A549 (cell line): Measurements from ENCODE around the gene FRY. TPM values are rescaled to one million over a fixed set of nuclear protein-coding genes. Genes with fewer than 3 reads are reported as not detected.

Experiments
- ATAC-seq, 2 experiments: fragments of 200-7000 bp in 1 of 2; fragments of >200 bp in 1 of 2; cut with Nextera tagmentation in 1 of 2; cut with Tn5 transposase in 1 of 2; 3 replicates each; pipeline versions ENCODE4 v1.8.0 to v1.9.1; 2018 to 2020; ENCODE audit warnings: mild to moderate bottlenecking in 1 of 2, moderate library complexity in 1 of 2
- CTCF ChIA-PET: fragments of 300-600 bp; sonication (Branson Sonifier 250); formaldehyde crosslinking; extraction: SDS; loops from one replicate; lab custom pipeline; 2021; ENCODE audit warnings: antibody characterized with exemption, inconsistent platforms; lab: Yijun Ruan, JAX
- POLR2A ChIA-PET: fragments of 350-600 bp; formaldehyde crosslinking; extraction: SDS; loops from one replicate; lab custom pipeline; 2021; ENCODE audit warnings: antibody characterized with exemption, inconsistent platforms; lab: Yijun Ruan, JAX
- DNase-seq, 2 experiments: peaks; one replicate each; pipeline versions ENCODE4 v3.0.0 to v3.0.0-alpha.2; 2011 to 2016; ENCODE audit warnings: low read depth in 1 of 2, low spot score in 1 of 2
- FAIRE-seq: peaks from 2 replicates; lab custom pipeline; 2011; peaks lifted over from hg19 to GRCh38; lab: Jason Lieb, UNC
- H3K27ac ChIP-seq, 2 experiments: fragments of >200 bp; sonication (Bioruptor Twin); formaldehyde crosslinking; 3 replicates each; pipeline ENCODE4 v1.5.1; 2016 to 2017
- H3K4me1 ChIP-seq: fragments of >200 bp; sonication (Bioruptor Twin); formaldehyde crosslinking; 3 replicates; pipeline ENCODE4 v1.6.1; 2016
- H3K4me2 ChIP-seq: fragments of >200 bp; sonication (Bioruptor Twin); formaldehyde crosslinking; 3 replicates; pipeline ENCODE4 v1.6.1; 2016
- H3K4me3 ChIP-seq: fragments of >200 bp; sonication (Bioruptor Twin); formaldehyde crosslinking; 3 replicates; pipeline ENCODE4 v1.5.1; 2016
- H3K9me3 ChIP-seq: fragments of >200 bp; sonication (Bioruptor Twin); formaldehyde crosslinking; 3 replicates; pipeline ENCODE4 v1.6.1; 2016
- BCL3 ChIP-seq: fragments of >200 bp; sonication (Bioruptor Twin); formaldehyde crosslinking; IDR thresholded peaks from 3 replicates; pipeline ENCODE4 v1.6.1; 2016
- CEBPB ChIP-seq, 2 experiments: fragments of >200 bp in 1 of 2; sonication (Bioruptor Twin) in 1 of 2; formaldehyde crosslinking in 1 of 2; IDR thresholded peaks; 2 replicates each; pipeline ENCODE4 v1.6.1; 2012 to 2016
- CHD2 ChIP-seq: fragments of 150-350 bp; IDR thresholded peaks from 2 replicates; pipeline ENCODE4 v1.6.1; 2014; ENCODE audit warnings: low read length; ENCODE audit not compliant: partially characterized antibody
- CTCF ChIP-seq: fragments of >200 bp; sonication (Bioruptor Twin); formaldehyde crosslinking; IDR thresholded peaks from 3 replicates; pipeline ENCODE4 v1.5.1; 2016
- E2F6 ChIP-seq: IDR thresholded peaks from 2 replicates; pipeline ENCODE4 v1.6.1; 2012; ENCODE audit warnings: low read depth, borderline replicate concordance
- EHF ChIP-seq: fragments of 250-450 bp; sonication (Bioruptor Pico); IDR thresholded peaks from 2 replicates; pipeline ENCODE4 v1.5.0; 2020; ENCODE audit warnings: mild to moderate bottlenecking
- EHMT2 ChIP-seq: fragments of 200-600 bp; sonication (generic); IDR thresholded peaks from 2 replicates; pipeline ENCODE4 v1.6.1; 2016; ENCODE audit warnings: antibody characterized with exemption, low read depth, mild to moderate bottlenecking, moderate library complexity
- EP300 ChIP-seq, 2 experiments: fragments of >200 bp; sonication (Bioruptor Twin); formaldehyde crosslinking; IDR thresholded peaks; 2 replicates in 1 of 2; 3 replicates in 1 of 2; pipeline ENCODE4 v1.6.1; 2016 to 2017
- ESRRA ChIP-seq: fragments of 150-350 bp; IDR thresholded peaks from 2 replicates; pipeline ENCODE4 v1.6.1; 2014; ENCODE audit warnings: mild to moderate bottlenecking, low read length, borderline replicate concordance
- FOSL2 ChIP-seq, 2 experiments: fragments of 450-650 bp in 1 of 2; fragments of >200 bp in 1 of 2; sonication (Bioruptor Twin) in 1 of 2; formaldehyde crosslinking; IDR thresholded peaks; 2 replicates each; pipeline versions ENCODE4 v1.5.0 to v1.6.1; 2016 to 2020; ENCODE audit warnings: mild to moderate bottlenecking in 1 of 2, moderate library complexity in 1 of 2
- HEYL ChIP-seq: fragments of 250-450 bp; sonication (Bioruptor Pico); IDR thresholded peaks from 2 replicates; pipeline ENCODE4 v1.8.0; 2021; ENCODE audit warnings: mild to moderate bottlenecking, moderate library complexity
- HMGXB4 ChIP-seq: fragments of 250-450 bp; sonication (Bioruptor Pico); IDR thresholded peaks from 2 replicates; pipeline ENCODE4 v1.5.0; 2021; ENCODE audit warnings: mild to moderate bottlenecking, moderate library complexity, borderline replicate concordance
- HOXA7 ChIP-seq: fragments of 250-450 bp; sonication (Bioruptor Pico); IDR thresholded peaks from 2 replicates; pipeline ENCODE4 v1.5.0; 2020; ENCODE audit warnings: mild to moderate bottlenecking, moderate library complexity
- JUN ChIP-seq, 2 experiments: fragments of >200 bp; sonication (Bioruptor Twin); formaldehyde crosslinking; IDR thresholded peaks; 2 replicates in 1 of 2; 3 replicates in 1 of 2; pipeline ENCODE4 v1.6.1; 2016 to 2017
- MAZ ChIP-seq: fragments of 150-350 bp; IDR thresholded peaks from 2 replicates; pipeline ENCODE4 v1.6.1; 2014; ENCODE audit warnings: antibody characterized with exemption, low read depth, low read length, borderline replicate concordance
- NFE2L2 ChIP-seq: fragments of 150-350 bp; conservative IDR thresholded peaks from 2 replicates; pipeline ENCODE4 v1.6.1; 2014; ENCODE audit warnings: low read length
- PHF8 ChIP-seq: fragments of 200-600 bp; sonication (generic); IDR thresholded peaks from 2 replicates; pipeline ENCODE4 v1.6.1; 2016; ENCODE audit warnings: low read depth, mild to moderate bottlenecking, antibody characterized with exemption, moderate library complexity, borderline replicate concordance
- RARB ChIP-seq: fragments of 250-450 bp; sonication (Bioruptor Pico); IDR thresholded peaks from 2 replicates; pipeline ENCODE4 v1.8.0; 2021; ENCODE audit warnings: mild to moderate bottlenecking, moderate library complexity
- RCOR1 ChIP-seq: fragments of 150-350 bp; IDR thresholded peaks from 2 replicates; pipeline ENCODE4 v1.6.1; 2014; ENCODE audit warnings: antibody characterized with exemption, low read length, low read depth
- RNF2 ChIP-seq: fragments of 200-600 bp; sonication (generic); IDR thresholded peaks from 2 replicates; pipeline ENCODE4 v1.6.1; 2016; ENCODE audit warnings: low read depth, mild to moderate bottlenecking, antibody characterized with exemption, moderate library complexity, borderline replicate concordance
- SMC3 ChIP-seq: fragments of >200 bp; sonication (Bioruptor Twin); formaldehyde crosslinking; IDR thresholded peaks from 3 replicates; pipeline ENCODE4 v1.6.1; 2018; ENCODE audit warnings: inconsistent platforms
- TFCP2L1 ChIP-seq: fragments of 250-450 bp; sonication (Bioruptor Pico); IDR thresholded peaks from 2 replicates; pipeline ENCODE4 v1.5.0; 2021; ENCODE audit warnings: mild to moderate bottlenecking
- ZC3H11A ChIP-seq: fragments of 450-650 bp; IDR thresholded peaks from 2 replicates; pipeline ENCODE4 v1.6.1; 2014; ENCODE audit warnings: antibody characterized with exemption, mild to moderate bottlenecking
- ZFP36 ChIP-seq: fragments of 450-650 bp; IDR thresholded peaks from 2 replicates; pipeline ENCODE4 v1.6.1; 2014; ENCODE audit warnings: borderline replicate concordance; ENCODE audit not compliant: partially characterized antibody
- ZNF302 ChIP-seq: fragments of 250-450 bp; sonication (Bioruptor Pico); IDR thresholded peaks from 2 replicates; pipeline ENCODE4 v1.9.0; 2021; ENCODE audit warnings: inconsistent platforms, mild to moderate bottlenecking, moderate library complexity
- WGBS: methylation state at CpG from one replicate; pipeline ENCODE4 v1.1.6; 2017; ENCODE audit errors: missing lambda C conversion rate; 5-methylcytosine and 5-hydroxymethylcytosine counted together
- polyA plus RNA-seq, 4 experiments: library from polyadenylated mRNA; depleted of rRNA in 3 of 4; stranded (reverse); fragments of >200 nt; fragmentation: RNase III in 1 of 4; extraction: RNeasy Plus Mini Kit Qiagen cat#74134 plus additional on column Dnase treatment in 1 of 4; gene quantifications; 2 replicates in 3 of 4; 3 replicates in 1 of 4; pipeline ENCODE4 v1.2.3, GENCODE V29; 2011 to 2017

The FRY gene
- polyA plus RNA-seq, 2 of the 4 experiments (the other 2 are of a cell fraction) = 0.08 to 0.26 TPM

GRCh38 chr13:32033744-32034143 is 2.2 kb downstream of the FRY start:
- ATAC-seq (no peak), DNase-seq (no peak), FAIRE-seq (no peak)
- Histone ChIP-seq H3K9me3 (no peaks in the 10 kb centered on the region), H3K4me2 (no peak overlapping the region), H3K4me3 (no peak overlapping the region), H3K4me1 (no peaks in the 10 kb centered on the region; the same call in 2 of the 3 replicates), H3K27ac (no peak overlapping the region)
- WGBS = 97% methylated on average over 3 of the region's 3 CpGs
- ChIA-PET CTCF (no interaction called here), POLR2A (no interaction called here)
- no peak for TF ChIP-seq EHF (CRISPR knock-in tag)
- TF ChIP-seq ZFP36 = no peak
- TF ChIP-seq SMC3 = no peak
- no peak for TF ChIP-seq CTCF
- TF ChIP-seq EP300 (IDR thresholded peaks at IDR 0.05) = no peak
- TF ChIP-seq HOXA7 (CRISPR knock-in tag) = no peak
- no peak for TF ChIP-seq CHD2
- no peak for TF ChIP-seq ESRRA

- ATAC-seq (no peak), FAIRE-seq (no peak), DNase-seq (no peak)
- no peak overlapping the region for H3K4me2 ChIP-seq
- H3K4me3 ChIP-seq = no peak overlapping the region
- no peaks in the 10 kb centered on the region for H3K9me3 ChIP-seq
- 76% methylated on average over 2 of the region's 2 CpGs for WGBS
- no peak overlapping the region for H3K27ac ChIP-seq
- ChIA-PET POLR2A (no interaction called here), CTCF (no interaction called here)
- H3K4me1 ChIP-seq = no peaks in the 10 kb centered on the region; the same call in 2 of the 3 replicates
- TF ChIP-seq SMC3 (no peak), E2F6 (no peak), ZNF302 (CRISPR knock-in tag) (no peak), BCL3 (no peak), EP300 (IDR thresholded peaks at IDR 0.05) (no peak), EHMT2 (no peak), CEBPB (IDR thresholded peaks at IDR 0.05) (no peak), FOSL2 (IDR thresholded peaks at IDR 0.05) (no peak), FOSL2 (CRISPR knock-in tag; IDR thresholded peaks at IDR 0.05) (no peak), RNF2 (no peak), TFCP2L1 (CRISPR knock-in tag) (no peak), HEYL (CRISPR knock-in tag) (no peak), ZC3H11A (no peak), JUN (IDR thresholded peaks at IDR 0.05) (no peak), PHF8 (no peak), MAZ (no peak), RARB (CRISPR knock-in tag) (no peak), NFE2L2 (no peak), RCOR1 (no peak), HMGXB4 (CRISPR knock-in tag) (no peak)
These were observed 4.1 kb downstream of the FRY start for GRCh38 chr13:32035716-32036115.
